Germinal center (tissue), 1 donor: ENCODE results near the gene MORC1.
A peak's percentile ranks its signal among the peaks of the same experiment; 100 is the strongest.

Experiments used
- DNase-seq: peaks from one replicate; pipeline ENCODE4 v3.0.0; 2012; ENCODE audit warnings: mixed read lengths, low spot score

Gene MORC1

GRCh38 chr3:108946292-108947285 lies 171.3 kb downstream of the MORC1 start:
- no peak for DNase-seq

- no peak for DNase-seq
These were observed 177.2 kb downstream of the MORC1 start for GRCh38 chr3:108940568-108941263.

- no peak for DNase-seq
These were observed 177.8 kb downstream of the MORC1 start for GRCh38 chr3:108940166-108940565.

GRCh38 chr3:108936924-108937689 lies 180.8 kb downstream of the MORC1 start:
- no peak for DNase-seq

GRCh38 chr3:108931035-108931434 lies 186.9 kb downstream of the MORC1 start:
- DNase-seq, result no peak

- DNase-seq, result no peak
These were observed 199.1 kb downstream of the MORC1 start for GRCh38 chr3:108918866-108919265.

- DNase-seq, result peak; percentile 58
These were observed 202.9 kb downstream of the MORC1 start for GRCh38 chr3:108914774-108915641.

GRCh38 chr3:108909799-108910198 lies 208.1 kb downstream of the MORC1 start:
- DNase-seq, result no peak
